Thoracic aorta (tissue), 2 donors: ENCODE results near the gene MACIR. TPM values are rescaled to one million over a fixed set of nuclear protein-coding genes. Genes with fewer than 3 reads are reported as not detected.

Experiments
- ATAC-seq: fragments of 150-250 bp; one replicate; pipeline ENCODE4 v1.8.0; 2017; ENCODE audit warnings: low read depth; ENCODE audit not compliant: insufficient number of reproducible peaks, low FRiP score
- DNase-seq: peaks from one replicate; pipeline ENCODE4 v3.0.0-alpha.2; 2020; ENCODE audit warnings: low spot score
- H3K27ac ChIP-seq, 2 donors: fragments of 200-600 bp; sonication (generic); 1 replicate in 1 of 2; 2 replicates in 1 of 2; pipeline ENCODE4 v1.5.1; 2016; ENCODE audit warnings: mild to moderate bottlenecking in 2 of 2, moderate library complexity in 2 of 2
- H3K27me3 ChIP-seq: fragments of 200-600 bp; sonication (generic); replicated peaks from 2 replicates; pipeline ENCODE4 v1.6.0; 2016; ENCODE audit warnings: mild to moderate bottlenecking; ENCODE audit not compliant: insufficient read depth
- H3K36me3 ChIP-seq: fragments of 200-600 bp; sonication (generic); one replicate; pipeline ENCODE4 v1.5.1; 2016
- H3K4me1 ChIP-seq, 2 donors: fragments of 200-600 bp; sonication (generic); 1 replicate in 1 of 2; 2 replicates in 1 of 2; pipeline versions ENCODE4 v1.5.1 to v1.6.0; 2016; ENCODE audit warnings: low read depth in 2 of 2, mild to moderate bottlenecking in 1 of 2; ENCODE audit not compliant: control insufficient read depth in 1 of 2
- H3K4me3 ChIP-seq: fragments of 200-600 bp; sonication (generic); 2 replicates; pipeline ENCODE4 v1.5.1; 2016; ENCODE audit warnings: mild to moderate bottlenecking
- H3K9me3 ChIP-seq: fragments of 200-600 bp; sonication (generic); 2 replicates; pipeline ENCODE4 v1.5.1; 2016
- CTCF ChIP-seq: fragments of 200-600 bp; sonication (generic); IDR thresholded peaks from one replicate; pipeline ENCODE4 v1.5.1; 2019; ENCODE audit warnings: antibody characterized with exemption
- total RNA-seq, 2 donors: library from RNA; depleted of rRNA; stranded (reverse); fragments of >200 nt; gene quantifications; one replicate each; pipeline versions ENCODE4 v1.1.0 to v1.2.3, GENCODE V29; 2016

MACIR gene
- total RNA-seq, 2 donors from 2014 or later, result 4.7 to 8.3 TPM

DNA sequence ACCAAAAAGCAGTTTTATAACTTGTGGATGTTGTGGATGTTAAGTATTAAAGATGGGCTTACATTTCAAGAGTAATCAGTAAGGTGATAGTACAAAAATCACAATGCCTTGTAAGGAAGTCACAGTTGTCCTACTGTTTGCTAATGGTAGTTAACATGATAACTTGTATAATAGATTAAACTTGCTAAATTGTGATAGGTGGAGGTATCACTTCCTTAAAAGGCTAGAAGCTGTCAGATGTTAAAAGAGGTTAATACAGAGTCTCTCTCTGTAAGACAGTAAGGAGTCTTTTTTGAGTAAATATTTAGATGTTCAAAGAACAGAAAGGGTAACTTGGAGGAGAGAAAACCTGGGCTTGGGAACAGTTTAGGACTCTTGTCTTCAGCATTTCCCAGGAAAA lies 14.2 kb upstream of the MACIR start:
- ATAC-seq, result no peak
- Histone ChIP-seq H3K4me1 (no peaks in the 10 kb centered on the region), H3K27me3 (no peaks in the 10 kb centered on the region), H3K9me3 (no peaks in the 10 kb centered on the region), H3K27ac (no peak overlapping the region), H3K4me3 (no peak overlapping the region), H3K36me3 (no peaks in the 10 kb centered on the region)
- DNase-seq, result no peak
- no peak for TF ChIP-seq CTCF

DNA sequence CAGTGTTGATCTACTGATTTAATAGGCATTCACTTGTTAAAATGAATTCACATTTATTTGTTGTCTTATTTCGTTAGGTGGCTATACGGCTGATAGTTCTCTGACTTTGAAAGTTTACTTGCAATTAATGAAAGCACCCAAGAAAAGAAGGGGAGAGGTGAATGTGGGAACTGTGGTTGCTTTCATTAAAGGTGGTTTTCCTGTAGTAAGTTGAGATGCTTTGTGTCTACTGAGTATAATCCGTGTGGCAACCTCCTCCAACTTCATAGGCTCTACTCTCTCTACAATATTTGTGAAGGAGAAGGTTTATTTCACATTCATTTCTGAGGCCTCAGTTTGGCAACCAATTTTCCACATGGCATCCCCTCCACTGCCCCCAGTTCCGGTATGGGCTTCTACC lies 12.8 kb upstream of the MACIR start:
- Histone ChIP-seq H3K27ac (no peak overlapping the region), H3K4me3 (no peak overlapping the region), H3K9me3 (no peaks in the 10 kb centered on the region), H3K36me3 (no peaks in the 10 kb centered on the region), H3K4me1 (no peaks in the 10 kb centered on the region), H3K27me3 (no peaks in the 10 kb centered on the region)
- DNase-seq (no peak), ATAC-seq (no peak)
- no peak for TF ChIP-seq CTCF

GRCh38 chr5:103247118-103247517 lies 11.4 kb upstream of the MACIR start:
- Histone ChIP-seq H3K4me3 (no peak overlapping the region), H3K9me3 (no peaks in the 10 kb centered on the region), H3K4me1 (no peaks in the 10 kb centered on the region), H3K27me3 (no peaks in the 10 kb centered on the region), H3K36me3 (no peaks in the 10 kb centered on the region), H3K27ac (no peak overlapping the region)
- no peak for ATAC-seq
- no peak for DNase-seq
- TF ChIP-seq CTCF, result no peak

GRCh38 chr5:103249068-103249467 lies 9.5 kb upstream of the MACIR start:
- H3K36me3 ChIP-seq, result no peaks in the 10 kb centered on the region
- no peaks in the 10 kb centered on the region for H3K9me3 ChIP-seq
- ATAC-seq, result no peak
- no peaks in the 10 kb centered on the region for H3K27me3 ChIP-seq
- no peaks in the 10 kb centered on the region for H3K4me1 ChIP-seq
- TF ChIP-seq CTCF, result no peak
- DNase-seq, result no peak
- H3K4me3 ChIP-seq, result no peak overlapping the region
- H3K27ac ChIP-seq, result no peak overlapping the region

GRCh38 chr5:103254921-103255320 lies 3.6 kb upstream of the MACIR start:
- Histone ChIP-seq H3K4me3 (no peak overlapping the region), H3K27me3 (no peaks in the 10 kb centered on the region), H3K9me3 (no peaks in the 10 kb centered on the region), H3K27ac (no peak overlapping the region), H3K4me1 (peaks cover 0 to 1% of the 10 kb centered on the region in 2 donors), H3K36me3 (no peaks in the 10 kb centered on the region)
- DNase-seq (no peak), ATAC-seq (no peak)
- no peak for TF ChIP-seq CTCF
